Measurements from ENCODE around the gene HAGH. TPM values are rescaled to one million over a fixed set of nuclear protein-coding genes. Genes with fewer than 3 reads are reported as not detected.

HAGH gene
- total and polyA plus RNA-seq, 12 donors: 115 to 179 (median 161) TPM

GRCh38 chr16:1830213-1830612 lies 3.6 kb upstream of the HAGH start:
- DNase-seq (no peak), ATAC-seq (no peak)
- WGBS, 2 donors: 34 to 40% methylated on average over 3 of the region's 3 CpGs
- intact Hi-C loops (cut with DNase I): no loop called here
- H3K36me3 ChIP-seq: peaks cover 0 to 32% (median 0%) of the 10 kb centered on the region in 9 donors
- H3K4me3 ChIP-seq: no peak overlapping the region
- peaks cover 6 to 40% (median 37%) of the 10 kb centered on the region in 9 donors for H3K4me1 ChIP-seq
- no peaks in the 10 kb centered on the region for H3K27me3 ChIP-seq
- H3K9me3 ChIP-seq: no peaks in the 10 kb centered on the region
- no peak for TF ChIP-seq CTCF (IDR thresholded peaks at IDR 0.05)
- H3K27ac ChIP-seq: no peak overlapping the region

- no peaks in the 10 kb centered on the region for H3K9me3 ChIP-seq
- peaks cover 6 to 54% (median 49%) of the 10 kb centered on the region in 9 donors for H3K4me1 ChIP-seq
- peaks cover 0 to 32% (median 0%) of the 10 kb centered on the region in 9 donors for H3K36me3 ChIP-seq
- TF ChIP-seq CTCF (IDR thresholded peaks at IDR 0.05): no peak
- H3K27me3 ChIP-seq: no peaks in the 10 kb centered on the region
- H3K4me3 ChIP-seq: peak overlapping the region in 6 of 10 donors; percentile 80 to 96 (median 90)
- H3K27ac ChIP-seq: no peak overlapping the region
- ATAC-seq: no peak
- intact Hi-C loops (cut with DNase I): no loop called here
- 56 to 63% methylated on average over 11 of the region's 11 CpGs for WGBS, 2 donors
- no peak for DNase-seq
Observed at GRCh38 chr16:1828645-1829410, 2.2 kb upstream of the HAGH start.

DNA sequence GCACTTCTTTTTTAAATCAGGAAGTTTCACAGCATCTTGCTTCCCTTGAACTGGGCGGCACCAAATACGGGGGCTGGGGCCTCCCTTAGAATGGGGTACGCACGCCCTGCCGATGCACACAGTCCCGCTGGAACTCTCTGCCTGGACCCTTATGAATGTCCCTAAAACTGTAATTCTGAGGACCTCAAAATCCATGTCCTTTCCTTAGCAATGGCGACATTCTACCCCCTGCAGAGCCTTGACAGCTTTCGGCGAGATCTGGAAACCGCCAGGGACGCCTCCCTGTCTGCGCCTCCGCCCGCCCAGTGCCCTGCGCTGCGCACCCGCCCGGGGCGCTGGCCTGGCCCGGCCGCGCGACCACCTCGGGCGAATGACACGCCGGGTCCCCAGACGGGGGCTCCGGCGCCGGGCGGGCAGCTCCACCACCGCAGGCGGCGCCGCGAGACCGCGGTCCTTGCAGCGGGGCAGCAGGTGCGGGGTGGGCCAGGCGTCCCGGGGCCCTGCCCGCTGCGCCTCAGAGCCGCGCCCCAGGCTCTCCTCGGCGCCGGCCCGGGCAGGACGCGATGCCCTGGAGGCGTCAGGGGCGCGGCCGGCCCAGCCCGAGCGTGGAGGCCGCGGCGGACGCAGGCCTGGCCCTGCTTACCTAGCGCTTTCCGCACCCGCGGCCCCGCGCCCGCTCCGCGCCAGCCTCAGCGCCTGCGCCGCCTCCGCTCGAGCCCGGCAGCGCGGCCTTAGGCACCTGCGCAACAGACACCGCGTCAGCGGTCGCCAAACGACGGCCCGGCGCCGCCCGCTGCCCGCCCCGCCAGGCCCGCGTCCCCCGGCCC lies 548 bp downstream of the HAGH start:
- H3K27ac ChIP-seq: peak overlapping the region in 9 of 10 donors; percentile 53 to 90 (median 84)
- intact Hi-C loops (cut with DNase I): no loop called here
- no peaks in the 10 kb centered on the region for H3K9me3 ChIP-seq
- WGBS, 2 donors: 1 to 2% methylated on average over 68 to 93 of the region's 96 CpGs
- peak overlapping the region; percentile 23 to 96 (median 83) for H3K4me3 ChIP-seq
- DNase-seq (peak in 1 of 2 donors; percentile 22), ATAC-seq (peak in 6 of 8 donors; percentile 1 to 24 (median 8))
- H3K27me3 ChIP-seq: no peaks in the 10 kb centered on the region
- peak in 2 of 9 donors; percentile 6 to 14 for TF ChIP-seq CTCF (IDR thresholded peaks at IDR 0.05)
- peaks cover 0 to 41% (median 5%) of the 10 kb centered on the region in 9 donors for H3K36me3 ChIP-seq
- peaks cover 6 to 58% (median 50%) of the 10 kb centered on the region in 9 donors for H3K4me1 ChIP-seq

DNA sequence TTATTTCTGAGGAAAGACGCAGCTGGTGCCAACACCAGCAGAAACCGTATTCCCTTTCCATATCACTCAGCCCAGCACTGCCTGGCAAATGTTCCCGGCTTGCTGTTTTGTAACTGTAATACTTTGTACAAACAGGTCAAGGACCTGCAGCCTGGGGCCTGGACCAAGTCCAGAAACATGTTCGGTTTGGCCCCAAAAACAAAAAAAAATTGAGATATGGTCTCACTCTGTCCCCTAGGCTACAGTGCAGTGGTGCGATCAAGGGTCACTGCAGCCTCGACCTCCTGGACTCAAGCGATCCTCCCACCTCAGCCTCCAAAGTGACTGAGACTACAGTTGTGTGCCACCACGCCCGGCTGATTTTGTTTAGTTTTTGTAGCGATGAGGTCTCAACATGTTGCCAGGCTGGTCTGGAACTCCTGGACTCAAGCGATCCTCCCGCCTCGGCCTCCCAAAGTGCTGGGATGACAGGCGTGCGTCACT lies 1.2 kb downstream of the HAGH start:
- peak overlapping the region in 9 of 10 donors; percentile 72 to 96 (median 83) for H3K4me3 ChIP-seq
- WGBS, 2 donors: 68 to 80% methylated on average over 15 of the region's 15 CpGs
- intact Hi-C loops (cut with DNase I): no loop called here

More for the DNA sequence above, 1.2 kb downstream of the HAGH start:
- ATAC-seq (no peak), DNase-seq (no peak)
- Histone ChIP-seq H3K9me3 (no peaks in the 10 kb centered on the region), H3K27me3 (no peaks in the 10 kb centered on the region), H3K27ac (peak overlapping the region in 7 of 10 donors; percentile 61 to 90 (median 85)), H3K4me1 (peaks cover 6 to 57% (median 49%) of the 10 kb centered on the region in 9 donors), H3K36me3 (peaks cover 0 to 43% (median 11%) of the 10 kb centered on the region in 9 donors)
- no peak for TF ChIP-seq CTCF (IDR thresholded peaks at IDR 0.05)
